T-helper 2 cell (primary cell): ENCODE measurements around the gene CADM2.

ENCODE experiments used
- DNase-seq, 5 experiments: peaks; one replicate each; pipeline versions ENCODE4 v3.0.0 to v3.0.0-alpha.2; 2012 to 2022

Gene CADM2

DNA sequence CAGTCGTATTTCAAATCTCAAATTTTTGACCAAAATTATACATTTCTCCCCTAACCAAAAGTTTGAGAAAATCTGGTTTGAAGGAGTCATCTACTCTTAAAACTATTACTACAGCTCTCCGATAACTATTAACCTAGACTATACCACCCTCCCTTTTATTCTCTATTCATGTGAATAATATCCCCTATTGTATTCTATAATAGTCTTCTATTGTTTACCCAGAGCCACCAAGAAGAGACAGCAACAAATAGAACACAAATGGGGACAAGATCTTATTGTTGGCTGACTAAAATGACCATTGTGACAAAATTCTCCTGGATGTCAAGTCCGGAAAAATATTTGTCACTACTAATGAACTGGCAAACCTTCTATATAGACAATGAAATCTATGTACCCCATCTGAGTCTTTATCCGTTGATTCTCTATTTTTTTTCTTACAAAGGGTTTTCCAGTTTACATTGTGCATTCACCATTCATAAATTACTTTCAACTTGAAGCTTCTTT is 618.0 kb downstream of the CADM2 start:
- DNase-seq: no peak

DNA sequence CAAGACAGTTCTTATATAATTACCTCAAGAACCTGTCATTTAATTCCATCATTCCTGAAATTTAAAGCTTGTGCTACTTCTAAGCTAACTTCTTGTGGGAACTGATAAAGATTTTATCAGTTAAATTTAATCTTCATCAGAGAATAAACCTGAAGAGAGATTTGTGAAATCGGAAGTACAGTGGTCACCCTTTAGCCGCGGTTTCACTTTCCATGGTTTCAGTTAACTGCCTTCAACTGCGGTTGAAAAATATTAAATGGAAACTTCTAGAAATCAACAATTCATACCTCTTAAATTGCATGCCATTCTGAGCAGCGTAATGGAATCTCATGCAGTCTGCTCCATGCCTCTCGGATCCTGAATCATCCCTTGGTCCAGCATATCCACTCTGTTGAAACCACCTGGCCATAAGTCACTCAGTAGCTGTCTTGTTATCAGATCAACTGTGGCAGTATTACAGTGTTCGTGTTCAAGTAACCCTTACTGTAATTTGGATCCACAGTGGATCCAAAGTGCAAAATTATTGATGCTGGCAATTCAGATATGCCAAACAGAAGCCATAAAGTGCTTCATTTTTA is 626.1 kb downstream of the CADM2 start:
- peak in 1 of 5 experiments; percentile 1 for DNase-seq

DNA sequence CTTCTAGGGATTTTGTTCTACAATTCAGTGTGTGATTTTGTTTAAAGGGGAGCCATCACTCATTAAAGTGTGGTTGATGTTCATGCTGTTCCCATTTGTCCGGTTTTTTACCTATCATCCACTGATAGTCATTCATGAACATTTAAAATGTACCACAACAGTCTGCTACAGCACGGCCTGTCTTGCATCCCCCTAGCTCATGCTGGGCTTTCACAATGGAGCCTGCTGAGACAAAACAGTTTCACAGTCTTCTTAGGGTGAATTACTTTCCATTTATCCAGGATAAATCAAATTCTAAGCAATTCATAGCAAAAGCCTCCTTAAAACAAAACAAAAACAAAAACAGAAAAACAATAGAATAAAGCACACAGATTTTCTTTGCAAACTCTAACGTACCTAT is 627.2 kb downstream of the CADM2 start:
- DNase-seq: no peak

DNA sequence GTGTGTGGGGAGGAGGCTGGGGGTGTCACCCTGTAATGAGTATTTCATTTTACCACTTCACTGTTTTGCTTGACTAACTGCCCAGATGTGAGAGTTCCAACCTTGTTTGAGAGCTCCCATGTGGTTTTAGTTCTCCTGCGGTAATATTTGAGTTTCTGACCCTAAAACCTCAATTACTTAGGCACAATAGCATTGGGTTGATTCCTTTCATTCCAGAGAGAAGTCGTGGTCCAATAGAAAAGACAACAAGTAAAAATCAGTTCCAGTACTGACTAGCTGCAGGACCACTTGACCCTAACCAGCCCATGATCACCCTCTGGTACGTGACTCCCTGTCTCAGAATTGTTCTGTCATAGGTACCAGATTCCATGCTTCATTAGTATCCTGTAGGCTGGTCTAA is 630.4 kb downstream of the CADM2 start:
- no peak for DNase-seq

DNA sequence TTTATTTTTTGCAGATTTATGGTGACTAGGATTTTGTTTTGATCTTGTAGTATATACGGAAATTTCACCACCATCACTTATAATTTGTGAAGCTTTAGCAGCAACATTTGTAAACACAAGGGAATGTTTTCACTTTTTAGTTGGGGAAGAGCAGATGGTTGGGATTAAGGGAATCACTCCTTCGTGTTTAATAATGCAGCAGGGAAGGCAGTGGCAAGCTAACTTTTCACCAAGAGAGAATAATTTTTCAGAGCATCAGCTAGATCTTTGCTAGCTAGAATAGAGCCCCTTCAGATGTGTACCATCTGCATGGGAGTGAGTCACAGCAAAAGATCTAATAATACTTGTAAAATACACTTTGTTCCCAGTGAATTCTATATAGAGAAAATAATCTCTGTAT is 632.7 kb downstream of the CADM2 start:
- no peak for DNase-seq

DNA sequence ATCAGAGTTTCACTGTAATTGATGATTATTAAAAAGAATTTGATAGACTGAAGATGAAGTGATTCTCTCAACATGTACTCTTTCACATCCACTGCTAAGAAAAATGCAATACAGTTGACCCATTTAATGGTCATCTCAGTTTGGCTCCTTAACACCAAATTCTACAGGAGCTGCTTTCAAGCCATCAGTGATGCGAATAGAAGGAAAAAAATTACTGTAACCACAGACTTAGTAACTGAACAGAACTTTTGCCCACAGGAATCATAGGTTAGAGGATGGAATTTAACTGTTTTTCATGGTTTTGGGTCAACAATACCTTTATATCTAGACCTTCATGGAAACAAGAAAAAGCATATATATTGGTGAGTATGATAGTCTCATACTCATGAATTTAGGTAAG is 633.5 kb downstream of the CADM2 start:
- DNase-seq: no peak

DNA sequence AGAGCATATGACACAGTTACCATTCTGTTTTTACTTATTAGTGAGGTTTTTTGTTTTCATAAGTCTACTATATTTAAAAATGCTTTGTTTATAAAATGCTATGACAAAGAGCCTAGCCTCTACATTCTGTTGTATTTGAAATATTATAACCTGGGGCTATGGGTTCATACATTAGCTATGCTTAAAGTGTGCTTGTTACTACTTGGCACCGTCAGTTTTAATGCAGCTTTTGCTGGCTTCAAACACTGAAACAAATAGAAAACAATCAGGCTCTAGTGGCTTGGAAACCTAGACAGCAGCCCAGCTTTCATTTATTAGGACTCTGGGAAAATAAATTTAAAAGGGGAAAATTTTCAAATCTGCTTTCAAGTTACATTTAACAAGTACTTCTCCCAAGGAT is 635.9 kb downstream of the CADM2 start:
- DNase-seq: no peak

DNA sequence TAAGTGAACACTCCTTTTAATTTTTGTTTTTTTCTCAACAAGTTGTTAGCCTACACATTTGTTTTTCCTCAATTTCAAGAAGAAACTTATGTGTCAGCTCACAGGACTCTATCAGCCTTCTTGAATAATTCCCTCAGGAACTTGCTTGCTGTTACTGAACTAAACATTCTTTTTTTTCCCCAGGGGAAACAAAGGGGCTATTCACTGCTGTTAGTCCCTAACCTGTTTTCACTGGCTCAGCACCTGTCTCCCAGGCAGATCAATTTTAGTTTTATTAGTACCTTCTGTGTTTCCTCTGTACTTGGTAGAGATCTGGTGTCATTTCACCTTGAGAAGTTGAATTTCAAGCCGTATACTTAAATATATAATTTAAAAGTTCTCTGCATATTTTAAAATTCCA is 644.6 kb downstream of the CADM2 start:
- no peak for DNase-seq

DNA sequence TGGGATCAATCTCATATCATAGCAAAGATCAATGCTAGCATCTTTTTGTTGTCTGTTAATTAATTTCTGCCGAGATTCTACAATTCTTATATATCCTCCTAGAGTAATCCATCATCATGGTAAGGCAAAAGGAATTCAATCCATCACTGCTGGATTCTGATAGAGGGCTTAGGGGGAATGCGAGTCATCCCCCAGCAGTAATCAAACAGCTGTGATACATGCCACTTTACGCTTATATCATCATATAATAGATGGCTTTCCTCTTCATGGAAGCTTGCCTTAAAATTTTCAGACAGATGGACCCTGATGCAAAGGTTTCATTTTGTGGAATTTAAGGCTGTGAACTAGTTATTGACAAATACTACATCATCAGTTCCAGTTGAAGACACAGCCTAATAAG is 645.9 kb downstream of the CADM2 start:
- DNase-seq: no peak

DNA sequence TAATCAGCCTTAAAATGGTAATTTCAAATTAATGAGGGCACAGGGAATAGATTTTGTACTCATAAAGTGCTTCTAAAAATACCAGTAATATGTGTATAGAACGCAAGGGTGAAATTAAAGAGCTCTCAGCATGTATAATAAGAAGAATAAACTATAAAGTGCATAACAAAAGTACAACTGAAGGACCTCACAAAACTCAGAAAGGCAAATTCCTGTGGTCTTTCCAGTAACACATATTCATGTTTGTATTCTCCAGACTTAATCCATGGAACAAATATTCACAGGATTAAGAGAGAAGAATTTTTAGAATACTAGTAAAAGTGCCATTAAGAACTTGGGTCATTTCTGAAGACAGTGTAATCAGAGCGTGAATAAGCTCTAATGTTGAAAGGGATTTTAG is 646.3 kb downstream of the CADM2 start:
- DNase-seq: no peak

DNA sequence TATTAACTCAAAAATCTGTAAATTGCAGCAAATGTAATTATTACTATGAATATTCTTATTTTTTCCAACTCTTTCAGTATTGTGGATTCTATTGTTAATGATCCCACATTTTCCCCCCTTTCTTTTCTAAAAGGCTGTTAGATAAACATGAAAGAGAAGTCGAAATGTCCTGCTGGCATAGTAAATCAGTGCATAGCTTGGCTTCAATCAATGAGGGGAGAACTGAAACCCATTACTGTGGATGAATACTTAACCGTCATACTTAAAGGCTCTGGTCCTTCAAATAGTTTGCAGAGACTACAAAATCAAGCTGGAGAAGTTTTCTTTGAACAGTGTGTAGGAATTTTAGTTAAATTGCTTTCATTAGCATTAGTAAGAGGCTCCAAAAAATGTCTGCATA is 667.9 kb downstream of the CADM2 start:
- DNase-seq: no peak

DNA sequence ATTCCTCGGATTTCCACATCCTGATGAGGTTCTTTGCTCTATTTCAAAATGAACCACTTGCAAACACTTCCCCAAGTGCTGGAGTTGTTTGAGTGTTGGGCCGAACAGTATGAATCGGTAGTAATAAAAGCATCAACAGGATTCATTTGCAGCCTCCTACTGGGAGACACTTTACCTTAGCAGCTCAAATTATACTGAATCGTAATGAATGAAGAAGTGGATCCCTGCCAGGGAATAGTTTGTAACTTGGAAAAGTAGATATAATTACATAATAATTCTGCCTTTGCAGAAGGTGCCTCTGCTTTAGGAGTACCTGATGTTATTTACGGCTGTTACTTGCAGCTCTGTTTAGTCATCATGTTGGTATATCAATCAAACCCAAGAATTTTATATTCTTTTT is 669.1 kb downstream of the CADM2 start:
- DNase-seq: no peak

DNA sequence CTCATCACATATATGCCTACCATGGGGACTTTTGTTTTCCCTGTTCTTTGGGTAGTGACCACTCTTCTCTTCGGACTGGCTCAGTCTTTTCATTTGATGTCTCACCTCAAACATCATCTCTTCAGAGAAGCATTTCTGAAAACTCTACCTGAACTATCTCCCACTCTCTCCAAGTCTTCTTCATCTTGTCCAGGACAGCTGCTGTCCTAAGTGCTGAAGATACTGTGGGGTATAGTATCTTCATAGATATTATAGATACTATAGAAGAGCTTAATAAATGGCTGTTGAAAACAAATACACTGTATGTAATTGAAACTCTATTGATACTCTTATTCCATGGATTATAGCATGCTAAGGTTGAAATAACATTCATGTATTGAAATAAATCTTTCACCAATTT is 672.3 kb downstream of the CADM2 start:
- DNase-seq: no peak

DNA sequence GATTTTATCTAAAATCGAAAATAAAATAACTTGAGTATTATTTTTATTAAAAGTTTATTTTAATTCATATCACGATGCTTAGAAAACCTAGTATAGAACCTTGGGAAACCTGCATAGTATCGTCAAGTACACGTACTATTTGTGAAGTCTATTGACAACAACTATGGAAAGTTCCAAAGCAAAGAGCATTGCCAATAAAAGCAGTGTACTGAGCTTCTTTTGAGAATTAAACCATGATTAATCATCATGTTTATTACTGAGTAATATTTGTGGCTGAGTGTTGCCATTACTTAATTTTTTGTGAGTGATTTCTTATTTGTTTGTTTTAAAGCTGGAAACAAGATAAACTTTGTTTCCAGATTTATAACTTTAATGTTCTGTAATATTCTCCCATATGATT is 674.1 kb downstream of the CADM2 start:
- no peak for DNase-seq

DNA sequence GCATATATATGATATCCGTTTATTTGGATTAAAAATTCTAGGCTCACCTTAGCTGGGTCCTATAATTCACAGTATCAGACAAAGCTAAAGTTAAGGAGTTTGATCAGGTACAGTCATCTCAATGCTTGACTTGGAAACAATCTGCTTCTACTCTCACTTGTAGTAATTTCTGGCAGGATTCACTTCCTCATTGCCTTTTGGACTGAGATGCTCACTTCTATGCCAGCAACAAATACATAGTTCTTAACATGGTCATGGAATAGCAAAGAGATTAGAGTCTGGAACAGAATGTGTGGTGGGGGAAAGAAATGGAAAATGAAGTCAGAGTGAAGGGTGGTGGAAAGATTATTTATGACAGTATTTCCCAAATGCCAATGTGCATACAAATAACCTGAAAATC is 693.6 kb downstream of the CADM2 start:
- DNase-seq: no peak

DNA sequence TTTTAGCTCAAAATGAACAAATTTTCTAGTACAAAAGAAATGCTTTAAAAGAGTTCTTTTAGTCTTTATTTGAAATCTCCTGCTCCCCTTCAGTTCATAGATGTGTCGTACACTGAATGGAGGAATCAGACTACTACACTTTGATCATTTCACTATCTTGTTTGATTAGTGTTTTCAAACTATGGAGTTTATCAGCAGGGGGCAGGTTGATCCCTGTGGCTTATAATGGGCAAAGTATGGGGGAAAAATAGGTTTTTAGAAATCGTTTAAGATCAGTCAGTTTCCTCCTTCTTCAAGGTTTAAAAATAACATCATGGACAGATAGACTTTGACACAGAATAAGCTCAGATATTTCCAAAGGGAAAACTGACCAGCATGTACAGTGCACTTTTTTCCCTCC is 701.7 kb downstream of the CADM2 start:
- DNase-seq: no peak

DNA sequence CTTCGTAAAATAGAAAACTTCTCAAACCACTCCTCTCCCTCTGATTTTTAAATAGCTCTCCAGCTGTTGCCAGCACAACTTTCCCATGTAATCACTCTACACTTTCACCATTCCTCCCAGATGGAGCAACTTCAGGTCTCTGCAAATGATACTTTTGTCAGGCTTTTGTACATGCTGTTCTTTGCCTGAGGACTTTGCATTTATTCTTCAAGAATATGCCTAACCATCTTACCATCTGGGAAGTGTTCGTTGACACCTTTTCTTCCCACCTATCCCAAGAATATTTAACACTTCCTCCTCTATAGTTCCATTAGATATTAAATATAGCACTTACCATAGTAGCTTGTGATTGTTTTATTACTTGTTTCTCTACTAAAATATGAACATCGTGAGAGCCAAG is 703.7 kb downstream of the CADM2 start:
- no peak for DNase-seq

DNA sequence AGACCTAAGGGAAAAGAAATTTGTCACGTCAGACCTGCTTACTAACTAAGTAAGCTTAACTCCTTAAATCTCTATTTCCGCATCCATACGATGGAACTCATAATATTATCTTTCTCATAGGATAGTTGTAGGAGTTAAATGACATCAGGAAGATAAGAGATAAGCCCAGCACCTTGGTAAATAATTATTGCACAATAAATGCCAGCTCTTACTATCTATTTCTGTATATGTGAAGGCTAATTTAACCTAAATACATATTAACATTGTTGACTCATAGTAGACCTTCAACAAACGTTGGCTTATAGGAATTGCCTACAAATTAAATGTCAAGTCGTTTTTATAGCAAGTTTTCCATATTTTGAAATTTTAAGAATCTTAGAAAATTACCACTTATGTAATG is 709.0 kb downstream of the CADM2 start:
- DNase-seq: no peak

DNA sequence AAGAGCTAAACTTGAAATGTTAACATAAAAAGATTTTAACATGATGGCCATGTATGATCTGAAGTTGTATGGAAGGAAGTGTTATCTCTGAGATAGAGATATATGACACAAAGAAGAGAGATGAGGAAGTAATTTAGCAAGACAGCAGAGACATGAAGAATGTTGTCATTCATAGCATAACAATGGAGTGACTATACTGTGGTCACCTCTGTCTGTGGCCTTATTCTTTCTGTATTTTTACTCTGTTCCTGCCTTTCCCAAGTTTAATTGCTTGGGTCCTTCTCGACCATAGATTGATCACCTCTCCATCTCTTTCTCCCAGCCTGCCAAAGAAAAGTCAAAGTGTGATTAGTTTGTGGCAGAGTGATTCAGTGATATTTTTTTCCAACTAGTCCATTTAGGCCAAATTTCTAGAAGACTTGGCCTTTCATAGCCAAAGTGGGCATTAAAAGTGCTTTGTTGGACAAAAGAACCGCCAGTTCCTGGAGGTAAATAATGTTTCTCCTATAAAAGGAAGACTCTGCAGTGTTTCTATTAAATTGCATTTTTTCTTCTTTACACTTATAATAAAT is 711.9 kb downstream of the CADM2 start:
- DNase-seq: no peak

DNA sequence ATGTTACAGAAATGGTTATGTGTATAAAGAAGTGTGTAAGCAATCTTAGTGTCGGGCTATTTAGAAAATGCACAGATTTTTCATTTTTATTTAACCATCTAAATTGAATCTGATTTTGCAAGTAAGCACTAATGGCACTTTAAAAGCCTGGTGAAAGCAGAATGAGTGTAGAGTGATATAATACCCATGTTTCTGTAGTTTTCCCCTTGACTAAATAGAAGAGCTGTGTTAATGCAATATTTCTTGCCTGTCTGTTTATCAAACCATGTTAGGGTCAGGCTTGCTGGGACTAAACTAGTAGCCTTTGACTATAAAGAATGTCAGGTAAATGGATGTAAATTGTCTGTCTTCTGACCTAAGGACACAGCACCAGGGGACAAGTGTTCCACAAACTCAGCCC is 714.0 kb downstream of the CADM2 start:
- no peak for DNase-seq

DNA sequence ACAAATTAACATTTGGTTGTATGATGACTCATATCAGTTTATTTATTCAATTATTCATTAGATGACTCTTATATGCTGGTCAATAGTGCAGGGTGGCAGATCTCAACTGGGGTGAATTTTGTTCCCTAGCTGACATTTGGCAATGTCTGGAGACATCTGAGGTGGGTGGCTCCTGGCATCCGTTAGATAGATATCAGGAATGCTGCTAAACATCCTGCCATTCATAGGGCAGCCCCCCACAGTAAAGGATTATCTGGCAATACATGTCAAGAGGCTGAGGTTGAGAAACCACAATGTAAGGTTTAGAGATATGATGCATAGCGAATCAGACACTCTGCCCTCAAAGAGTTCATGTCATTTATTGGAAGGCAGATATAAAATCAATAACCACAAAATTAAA is 719.9 kb downstream of the CADM2 start:
- no peak for DNase-seq

DNA sequence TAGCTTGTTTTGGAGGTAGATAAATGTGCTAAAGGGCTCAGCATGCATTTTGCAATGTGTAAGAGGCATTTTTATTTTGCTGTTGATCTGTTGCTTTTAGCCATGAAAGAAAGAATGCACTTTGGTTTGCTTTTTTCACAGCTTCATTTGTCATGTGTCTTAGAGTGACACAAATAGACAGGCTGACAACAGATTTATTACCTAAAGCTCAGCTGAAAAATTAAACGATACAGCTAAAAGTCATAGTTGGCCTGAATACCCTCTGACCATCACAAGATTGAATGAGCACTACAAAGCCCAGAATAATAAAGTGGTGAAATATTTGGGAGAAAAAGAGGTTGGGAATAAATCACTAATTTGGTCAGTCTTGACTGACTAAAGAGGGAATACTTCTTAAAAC is 723.1 kb downstream of the CADM2 start:
- no peak for DNase-seq

DNA sequence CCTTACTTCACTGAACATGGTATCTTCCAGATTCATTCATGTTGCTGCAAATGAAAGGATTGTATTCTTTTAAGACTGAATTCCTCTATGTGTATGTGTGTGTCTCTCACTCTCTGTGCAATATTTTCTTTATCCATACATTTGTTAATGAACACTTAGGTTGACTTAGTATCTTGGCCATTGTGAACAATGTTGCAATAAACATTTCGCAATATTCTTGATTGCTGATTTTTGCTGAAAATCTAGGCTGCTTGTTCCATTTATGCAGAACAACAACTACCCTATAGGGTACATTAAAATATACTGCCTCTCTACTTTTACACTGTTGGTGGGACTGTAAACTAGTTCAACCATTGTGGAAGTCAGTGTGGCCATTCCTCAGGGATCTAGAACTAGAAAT is 732.4 kb downstream of the CADM2 start:
- no peak for DNase-seq

DNA sequence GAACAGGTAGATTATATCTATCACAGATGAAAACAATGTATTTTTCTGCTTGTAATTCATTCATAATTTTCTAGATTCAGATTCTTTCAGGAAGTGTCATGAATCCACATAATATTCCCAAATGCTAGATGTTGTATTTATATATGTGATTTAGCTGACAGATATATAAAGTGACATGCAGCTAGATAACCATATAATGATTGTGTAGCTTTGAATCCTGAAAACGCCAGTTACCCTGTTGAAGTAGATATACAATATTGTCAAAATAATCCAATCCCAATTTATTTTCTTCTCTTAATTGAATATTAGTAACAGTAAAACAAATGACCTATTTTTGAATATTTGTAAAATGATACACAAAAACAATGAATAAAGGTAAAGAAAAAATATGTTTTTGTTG is 738.4 kb downstream of the CADM2 start:
- no peak for DNase-seq

DNA sequence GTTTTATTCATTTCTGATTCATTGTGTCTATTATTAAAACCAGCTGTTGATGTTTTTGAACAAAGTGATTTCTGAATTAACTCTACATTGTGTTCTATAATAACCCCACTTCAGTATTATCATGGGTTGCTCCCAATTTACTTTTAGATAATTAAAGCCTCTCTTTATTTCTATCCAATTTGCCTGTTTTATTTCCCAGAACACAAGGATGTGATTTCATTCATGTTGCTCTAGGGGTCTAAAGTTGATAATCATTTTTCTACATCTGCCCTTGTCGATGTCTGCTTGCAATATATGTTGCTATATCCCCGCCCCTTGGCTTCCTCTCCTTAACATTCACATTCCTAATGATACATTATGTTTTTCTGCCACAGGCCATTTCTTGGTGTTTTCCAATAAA is 747.3 kb downstream of the CADM2 start:
- no peak for DNase-seq
